DMS153 treated with DMSO at 0.1 percent for 48 hours (cell line): ENCODE measurements around the gene FLCN.

Experiments used
- DNase-seq: peaks from one replicate; lab custom pipeline; 2025; ENCODE audit not compliant: unreplicated experiment; lab: John Stamatoyannopoulos, UW

Gene FLCN

DNA sequence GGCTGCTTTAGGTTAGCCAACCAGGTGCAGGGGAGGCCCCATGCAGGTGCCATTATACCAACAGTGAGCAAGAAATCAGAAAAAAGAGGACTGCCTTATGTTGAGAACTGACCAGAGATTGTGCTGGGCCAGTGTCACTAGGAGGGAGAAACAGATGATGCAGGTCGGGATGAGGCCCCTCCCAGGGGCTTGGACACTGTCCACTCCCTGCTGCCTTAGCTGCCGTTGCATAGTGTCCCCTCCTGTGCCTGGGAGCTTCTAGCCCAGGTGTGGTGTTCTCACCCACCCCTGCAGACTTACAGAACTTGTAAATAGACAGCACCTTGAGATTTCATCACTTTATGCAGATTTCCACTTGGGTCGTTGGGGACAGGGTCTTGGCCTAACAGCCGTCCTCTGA, 67.6 kb downstream of the FLCN start:
- no peak for DNase-seq

DNA sequence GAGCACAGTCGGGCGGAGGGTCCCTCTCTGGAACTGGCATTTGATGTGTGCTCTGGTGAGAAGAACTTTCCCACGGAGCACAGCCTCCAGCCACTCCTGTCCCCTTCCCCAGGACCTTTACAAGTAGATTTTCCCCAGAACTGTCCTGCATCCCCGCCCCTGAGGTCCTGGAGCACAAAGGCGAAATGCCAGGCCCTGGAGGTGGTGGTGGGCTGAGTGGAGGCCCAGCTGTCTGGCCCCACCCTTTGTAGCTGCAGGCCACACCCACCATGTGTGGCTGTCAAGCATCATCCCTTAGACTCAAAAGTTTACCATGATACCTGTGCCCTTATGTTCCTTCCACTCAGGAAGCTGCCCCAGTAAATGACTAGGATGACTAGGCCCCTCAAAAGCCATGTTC, 68.6 kb downstream of the FLCN start:
- DNase-seq, result no peak

DNA sequence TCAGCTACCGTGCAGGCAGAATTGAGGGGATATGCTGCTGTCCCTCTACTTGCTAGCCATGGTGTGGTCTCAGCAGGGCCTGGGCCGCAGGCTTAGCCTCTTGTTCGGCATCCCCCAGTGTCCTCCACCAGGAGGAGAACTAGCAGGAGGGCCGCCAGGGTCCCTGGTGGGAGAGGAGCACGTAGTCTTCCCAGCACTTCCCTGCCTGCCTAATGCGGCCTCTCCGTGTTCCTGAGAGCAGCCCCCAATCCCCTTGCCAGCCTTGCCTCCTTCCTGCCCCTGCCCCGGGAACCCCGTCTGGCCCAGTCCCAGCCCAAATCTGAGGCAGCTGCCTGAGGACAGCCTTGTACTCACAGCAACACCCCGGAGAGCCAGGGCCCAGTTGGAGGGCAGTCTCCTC, 69.0 kb downstream of the FLCN start:
- DNase-seq, result no peak

DNA sequence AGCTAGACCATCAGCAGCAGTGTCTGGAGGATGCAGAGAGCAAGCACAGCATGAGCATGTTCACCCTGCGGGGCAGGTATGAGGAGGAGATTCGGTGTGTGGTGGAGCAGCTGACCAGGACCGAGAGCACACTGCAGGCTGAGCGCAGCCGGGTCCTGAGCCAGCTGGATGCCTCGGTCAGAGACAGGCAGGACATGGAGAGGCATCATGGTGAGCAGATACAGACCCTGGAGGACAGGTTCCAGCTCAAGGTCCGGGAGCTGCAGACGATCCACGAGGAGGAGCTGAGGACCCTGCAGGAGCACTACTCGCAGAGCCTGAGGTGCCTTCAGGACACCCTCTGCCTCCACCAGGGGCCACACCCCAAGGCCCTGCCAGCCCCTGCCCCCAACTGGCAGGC, 69.6 kb downstream of the FLCN start:
- no peak for DNase-seq

DNA sequence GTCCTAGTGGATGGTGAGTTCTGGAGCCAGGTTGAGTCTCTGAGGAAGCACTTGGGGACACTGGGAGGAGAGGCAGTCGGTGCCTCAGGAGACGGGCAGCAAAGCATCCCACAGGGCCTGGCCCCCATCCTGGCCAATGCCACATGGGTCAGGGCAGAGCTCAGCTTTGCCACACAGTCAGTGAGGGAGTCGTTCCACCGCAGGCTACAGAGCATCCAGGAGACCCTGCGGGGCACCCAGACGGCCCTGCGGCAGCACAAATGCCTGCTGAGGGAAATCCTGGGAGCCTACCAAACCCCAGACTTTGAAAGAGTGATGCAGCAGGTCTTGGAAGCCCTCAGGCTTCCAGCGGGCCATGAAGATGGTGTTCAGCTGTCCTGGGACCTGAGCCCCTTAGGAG, 70.5 kb downstream of the FLCN start:
- DNase-seq, result no peak

DNA sequence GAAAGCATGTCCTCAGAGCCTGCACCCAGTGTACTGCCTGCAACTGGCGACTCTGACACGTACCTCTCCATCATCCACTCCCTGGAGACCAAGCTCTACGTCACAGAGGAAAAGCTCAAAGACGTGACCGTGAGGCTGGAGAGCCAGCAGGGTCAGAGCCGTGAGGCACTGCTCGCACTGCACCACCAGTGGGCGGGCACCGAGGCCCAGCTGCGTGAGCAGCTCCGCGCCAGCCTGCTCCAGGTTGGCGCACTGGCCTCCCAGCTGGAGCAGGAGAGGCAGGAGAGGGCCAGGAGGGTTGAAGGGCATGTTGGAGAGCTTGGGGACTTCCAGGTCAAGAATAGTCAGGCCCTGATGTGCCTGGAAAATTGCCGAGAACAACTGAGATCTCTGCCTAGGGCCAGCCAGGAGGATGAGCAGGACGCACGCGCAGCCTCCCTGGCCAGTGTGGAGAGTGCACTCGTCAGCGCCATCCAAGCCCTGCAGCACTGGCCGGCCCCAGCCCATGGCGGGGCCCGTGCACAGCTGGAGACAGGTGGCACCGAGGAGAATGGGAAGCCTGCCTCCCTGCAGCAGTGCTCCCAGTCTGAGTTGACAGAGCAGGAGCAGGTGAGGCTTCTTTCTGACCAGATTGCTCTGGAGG, 71.2 kb downstream of the FLCN start:
- no peak for DNase-seq

DNA sequence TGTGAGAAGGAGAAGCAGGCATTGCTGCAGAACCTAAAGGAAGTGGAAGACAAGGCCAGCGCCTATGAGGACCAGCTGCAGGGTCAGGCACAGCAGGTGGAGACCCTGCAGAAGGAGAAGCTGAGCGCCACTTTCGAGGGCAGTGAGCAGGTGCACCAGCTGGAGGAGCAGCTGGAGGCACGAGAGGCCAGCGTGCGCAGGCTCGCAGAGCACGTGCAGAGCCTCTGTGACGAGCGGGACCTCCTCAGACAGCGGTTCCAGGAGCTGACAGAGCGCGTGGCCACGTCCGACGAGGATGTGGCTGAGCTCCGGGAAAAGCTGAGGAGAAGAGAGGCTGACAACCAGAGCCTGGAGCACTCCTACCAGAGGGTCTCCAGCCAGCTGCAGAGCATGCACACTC, 72.3 kb downstream of the FLCN start:
- DNase-seq, result no peak

DNA sequence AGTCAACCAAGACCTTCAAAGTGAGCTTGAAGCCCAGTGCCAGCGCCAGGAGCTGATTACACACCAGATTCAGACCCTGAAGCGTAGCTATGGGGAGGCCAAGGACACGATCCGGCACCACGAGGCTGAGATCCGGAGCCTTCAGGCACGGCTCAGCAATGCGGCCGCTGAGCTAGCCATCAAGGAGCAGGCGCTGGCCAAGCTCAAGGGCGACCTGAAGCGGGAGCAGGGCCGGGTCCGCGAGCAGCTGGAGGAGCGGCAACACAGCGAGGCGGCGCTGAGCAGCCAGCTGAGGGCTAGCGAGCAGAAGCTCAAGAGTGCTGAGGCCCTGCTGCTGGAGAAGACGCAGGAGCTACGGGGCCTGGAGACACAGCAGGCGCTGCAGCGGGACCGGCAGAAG, 72.8 kb downstream of the FLCN start:
- no peak for DNase-seq
